ENCODE measurements around the gene HEPACAM2. TPM values are rescaled to one million over a fixed set of nuclear protein-coding genes. Genes with fewer than 3 reads are reported as not detected.

HEPACAM2 gene
- total RNA-seq, 1 donor from 2014 or later, result 37.3 TPM

GRCh38 chr7:93219868-93220267, 6.4 kb downstream of the HEPACAM2 start:
- H3K36me3 Mint-ChIP-seq, result no peaks in the 10 kb centered on the region
- no peak overlapping the region for H3K27ac Mint-ChIP-seq
- TF ChIP-seq CTCF (conservative IDR thresholded peaks at IDR 0.05), result no peak
- H3K27me3 Mint-ChIP-seq, result peaks cover 46% of the 10 kb centered on the region
- H3K9me3 Mint-ChIP-seq, result no peaks in the 10 kb centered on the region
- H3K4me1 Mint-ChIP-seq (ENCODE audit: unreplicated experiment), result no peaks in the 10 kb centered on the region
- no peak for DNase-seq (ENCODE audit: extremely low spot score, unreplicated experiment)
- H3K4me3 Mint-ChIP-seq, result no peak overlapping the region

- Mint-ChIP-seq H3K4me3 (no peak overlapping the region), H3K27me3 (peaks cover 47% of the 10 kb centered on the region), H3K4me1 (ENCODE audit: unreplicated experiment) (no peaks in the 10 kb centered on the region), H3K27ac (no peak overlapping the region), H3K36me3 (no peaks in the 10 kb centered on the region), H3K9me3 (no peaks in the 10 kb centered on the region)
- TF ChIP-seq CTCF (conservative IDR thresholded peaks at IDR 0.05), result no peak
- no peak for DNase-seq (ENCODE audit: extremely low spot score, unreplicated experiment)
Measured at GRCh38 chr7:93218997-93219827, 7.1 kb downstream of the HEPACAM2 start.

- TF ChIP-seq CTCF (conservative IDR thresholded peaks at IDR 0.05), result no peak
- H3K27me3 Mint-ChIP-seq, result peaks cover 67% of the 10 kb centered on the region
Measured at GRCh38 chr7:93212881-93213280, 13.4 kb downstream of the HEPACAM2 start.

GRCh38 chr7:93211228-93211818, 14.9 kb downstream of the HEPACAM2 start:
- Mint-ChIP-seq H3K27me3 (peaks cover 69% of the 10 kb centered on the region), H3K4me1 (ENCODE audit: unreplicated experiment) (no peaks in the 10 kb centered on the region), H3K9me3 (no peaks in the 10 kb centered on the region), H3K27ac (no peak overlapping the region), H3K36me3 (no peaks in the 10 kb centered on the region), H3K4me3 (no peak overlapping the region)
- TF ChIP-seq CTCF (conservative IDR thresholded peaks at IDR 0.05), result no peak
- no peak for DNase-seq (ENCODE audit: extremely low spot score, unreplicated experiment)

More at GRCh38 chr7:93212881-93213280, 13.4 kb downstream of the HEPACAM2 start:
- Mint-ChIP-seq H3K4me3 (no peak overlapping the region), H3K9me3 (no peaks in the 10 kb centered on the region), H3K27ac (no peak overlapping the region), H3K36me3 (no peaks in the 10 kb centered on the region), H3K4me1 (ENCODE audit: unreplicated experiment) (no peaks in the 10 kb centered on the region)
- DNase-seq (ENCODE audit: extremely low spot score, unreplicated experiment), result no peak

GRCh38 chr7:93205046-93205445, 21.2 kb downstream of the HEPACAM2 start:
- H3K27me3 Mint-ChIP-seq, result peaks cover 44% of the 10 kb centered on the region
- H3K36me3 Mint-ChIP-seq, result no peaks in the 10 kb centered on the region
- TF ChIP-seq CTCF (conservative IDR thresholded peaks at IDR 0.05), result no peak
- no peak overlapping the region for H3K4me3 Mint-ChIP-seq
- DNase-seq (ENCODE audit: extremely low spot score, unreplicated experiment), result no peak
- no peaks in the 10 kb centered on the region for H3K9me3 Mint-ChIP-seq
- H3K4me1 Mint-ChIP-seq (ENCODE audit: unreplicated experiment), result no peaks in the 10 kb centered on the region
- H3K27ac Mint-ChIP-seq, result no peak overlapping the region
